Daoy (cell line): ENCODE measurements around the gene TAF1. TPM values are rescaled to one million over a fixed set of nuclear protein-coding genes. Genes with fewer than 3 reads are reported as not detected.
"Not testable (repeated sequence)": the region's sequence is repeated elsewhere in the genome, so short reads cannot be mapped to it uniquely, and the experiment has no call there.

Source experiments
- DNase-seq: peaks from one replicate; pipeline ENCODE4 v3.0.0-alpha.2; 2015; ENCODE audit warnings: low read depth
- total RNA-seq: library from RNA; depleted of rRNA; stranded (reverse); fragments of >200 nt; shearing (Covaris generic); gene quantifications from 2 replicates; pipeline ENCODE4 v1.2.3, GENCODE V29; 2014

The TAF1 gene
- total RNA-seq, 1 experiment from 2014 or later: 17.4 TPM

GRCh38 chrX:71439420-71439819, 73.3 kb downstream of the TAF1 start:
- no peak for DNase-seq

GRCh38 chrX:71439896-71440295, 73.7 kb downstream of the TAF1 start:
- DNase-seq: no peak

GRCh38 chrX:71440401-71440800, 74.2 kb downstream of the TAF1 start:
- DNase-seq: no peak

- not testable (repeated sequence) for DNase-seq
These were observed 75.7 kb downstream of the TAF1 start for GRCh38 chrX:71441809-71442208.

GRCh38 chrX:71450433-71451106, 84.4 kb downstream of the TAF1 start:
- DNase-seq: no peak

- DNase-seq: not testable (repeated sequence)
These were observed 85.4 kb downstream of the TAF1 start for GRCh38 chrX:71451518-71451917.

GRCh38 chrX:71453056-71453455, 86.9 kb downstream of the TAF1 start:
- no peak for DNase-seq

GRCh38 chrX:71454222-71454621, 88.1 kb downstream of the TAF1 start:
- no peak for DNase-seq

GRCh38 chrX:71458866-71459265, 92.7 kb downstream of the TAF1 start:
- DNase-seq: no peak

- DNase-seq: no peak
These were observed 98.8 kb downstream of the TAF1 start for GRCh38 chrX:71464968-71465367.

GRCh38 chrX:71466979-71467523, 100.9 kb downstream of the TAF1 start:
- peak; percentile 3 for DNase-seq

- DNase-seq: no peak
These were observed 109.8 kb downstream of the TAF1 start for GRCh38 chrX:71475785-71476540.

- DNase-seq: no peak
These were observed 116.2 kb downstream of the TAF1 start for GRCh38 chrX:71482228-71482958.

GRCh38 chrX:71487814-71488213, 121.7 kb downstream of the TAF1 start:
- DNase-seq: no peak

- no peak for DNase-seq
These were observed 123.4 kb downstream of the TAF1 start for GRCh38 chrX:71489540-71489939.

GRCh38 chrX:71492231-71493065, 126.3 kb downstream of the TAF1 start:
- DNase-seq: peak; percentile 49

GRCh38 chrX:71493111-71493613, 127.0 kb downstream of the TAF1 start:
- no peak for DNase-seq

GRCh38 chrX:71495979-71496378, 129.8 kb downstream of the TAF1 start:
- DNase-seq: not testable (repeated sequence)

- no peak for DNase-seq
These were observed 130.3 kb downstream of the TAF1 start for GRCh38 chrX:71496476-71496875.

GRCh38 chrX:71502080-71502479, 135.9 kb downstream of the TAF1 start:
- DNase-seq: not testable (repeated sequence)

- no peak for DNase-seq
These were observed 138.2 kb downstream of the TAF1 start for GRCh38 chrX:71504346-71504745.
